ENCODE measurements around the gene PTPRO.

PTPRO gene

GRCh38 chr12:15458008-15458407, 135.7 kb downstream of the PTPRO start:
- DNase-seq = no peak

- no peak for DNase-seq
Observed at GRCh38 chr12:15468911-15469310, 146.6 kb downstream of the PTPRO start.

GRCh38 chr12:15469356-15469755, 147.0 kb downstream of the PTPRO start:
- DNase-seq = no peak

GRCh38 chr12:15472036-15472435, 149.7 kb downstream of the PTPRO start:
- DNase-seq = no peak

- DNase-seq = no peak
Observed at GRCh38 chr12:15474766-15475165, 152.5 kb downstream of the PTPRO start.

GRCh38 chr12:15477761-15478160, 155.5 kb downstream of the PTPRO start:
- DNase-seq = no peak

GRCh38 chr12:15481846-15482245, 159.5 kb downstream of the PTPRO start:
- no peak for DNase-seq

- DNase-seq = no peak
Observed at GRCh38 chr12:15485466-15485865, 163.2 kb downstream of the PTPRO start.

GRCh38 chr12:15486859-15487258, 164.6 kb downstream of the PTPRO start:
- no peak for DNase-seq

- DNase-seq = no peak
Observed at GRCh38 chr12:15488481-15488880, 166.2 kb downstream of the PTPRO start.

- DNase-seq = no peak
Observed at GRCh38 chr12:15494329-15495046, 172.2 kb downstream of the PTPRO start.

GRCh38 chr12:15495746-15496145, 173.4 kb downstream of the PTPRO start:
- DNase-seq = no peak

- no peak for DNase-seq
Observed at GRCh38 chr12:15496738-15497137, 174.4 kb downstream of the PTPRO start.

GRCh38 chr12:15497671-15498292, 175.5 kb downstream of the PTPRO start:
- no peak for DNase-seq

- no peak for DNase-seq
Observed at GRCh38 chr12:15502211-15502610, 179.9 kb downstream of the PTPRO start.

- no peak for DNase-seq
Observed at GRCh38 chr12:15505616-15506015, 183.3 kb downstream of the PTPRO start.

- DNase-seq = no peak
Observed at GRCh38 chr12:15515010-15515409, 192.7 kb downstream of the PTPRO start.

GRCh38 chr12:15520083-15520482, 197.8 kb downstream of the PTPRO start:
- DNase-seq = no peak

- no peak for DNase-seq
Observed at GRCh38 chr12:15520844-15521243, 198.5 kb downstream of the PTPRO start.

- no peak for DNase-seq
Observed at GRCh38 chr12:15522574-15523187, 200.4 kb downstream of the PTPRO start.

- no peak for DNase-seq
Observed at GRCh38 chr12:15525441-15525840, 203.1 kb downstream of the PTPRO start.

- DNase-seq = no peak
Observed at GRCh38 chr12:15526033-15526432, 203.7 kb downstream of the PTPRO start.

- DNase-seq = no peak
Observed at GRCh38 chr12:15527201-15528080, 205.1 kb downstream of the PTPRO start.
